GM13976 (cell line): ENCODE results near the gene STK4.

Experiments
- DNase-seq: peaks from one replicate; pipeline ENCODE4 v3.0.0; 2012; ENCODE audit warnings: low spot score
- CTCF ChIP-seq: IDR thresholded peaks from 2 replicates; pipeline ENCODE4 v1.5.1; 2012; ENCODE audit warnings: borderline replicate concordance, mild to moderate bottlenecking; ENCODE audit not compliant: insufficient read depth; ENCODE audit errors: extremely low read depth, missing control alignments, control extremely low read depth
- in situ Hi-C: fragments of 300-500 bp; cut with MboI; formaldehyde crosslinking; loops from one replicate; pipeline ENCODE4 v1.12.0; 2022; ENCODE audit warnings: low sequenced_read_pairs, mixed read lengths, inconsistent platforms; ENCODE audit not compliant: unreplicated experiment

The STK4 gene

GRCh38 chr20:45066372-45066771 is 100.1 kb downstream of the STK4 start:
- no peak for TF ChIP-seq CTCF
- in situ Hi-C loops = no loop called here
- DNase-seq = no peak

GRCh38 chr20:45067087-45067486 is 100.8 kb downstream of the STK4 start:
- DNase-seq = no peak
- TF ChIP-seq CTCF = no peak
- in situ Hi-C loops = no loop called here

GRCh38 chr20:45067558-45067957 is 101.2 kb downstream of the STK4 start:
- no peak for TF ChIP-seq CTCF
- DNase-seq = no peak
- in situ Hi-C loops = no loop called here

GRCh38 chr20:45069261-45069660 is 102.9 kb downstream of the STK4 start:
- TF ChIP-seq CTCF = no peak
- no peak for DNase-seq
- in situ Hi-C loops = no loop called here

GRCh38 chr20:45070932-45071632 is 104.8 kb downstream of the STK4 start:
- DNase-seq = no peak
- in situ Hi-C loops = no loop called here
- TF ChIP-seq CTCF = no peak

GRCh38 chr20:45072066-45072465 is 105.8 kb downstream of the STK4 start:
- TF ChIP-seq CTCF = no peak
- in situ Hi-C loops = no loop called here
- no peak for DNase-seq

GRCh38 chr20:45073221-45073620 is 106.9 kb downstream of the STK4 start:
- in situ Hi-C loops = no loop called here
- no peak for DNase-seq
- no peak for TF ChIP-seq CTCF
